CD4-positive, alpha-beta T cell treated with Interleukin-21 for 1 hour (primary cell): ENCODE measurements around the gene KRTCAP2.
"Not testable (repeated sequence)": the region's sequence is repeated elsewhere in the genome, so short reads cannot be mapped to it uniquely, and the experiment has no call there.

Experiments
- DNase-seq: peaks from one replicate; pipeline ENCODE4 v3.0.0-alpha.2; 2020

KRTCAP2 gene

DNA sequence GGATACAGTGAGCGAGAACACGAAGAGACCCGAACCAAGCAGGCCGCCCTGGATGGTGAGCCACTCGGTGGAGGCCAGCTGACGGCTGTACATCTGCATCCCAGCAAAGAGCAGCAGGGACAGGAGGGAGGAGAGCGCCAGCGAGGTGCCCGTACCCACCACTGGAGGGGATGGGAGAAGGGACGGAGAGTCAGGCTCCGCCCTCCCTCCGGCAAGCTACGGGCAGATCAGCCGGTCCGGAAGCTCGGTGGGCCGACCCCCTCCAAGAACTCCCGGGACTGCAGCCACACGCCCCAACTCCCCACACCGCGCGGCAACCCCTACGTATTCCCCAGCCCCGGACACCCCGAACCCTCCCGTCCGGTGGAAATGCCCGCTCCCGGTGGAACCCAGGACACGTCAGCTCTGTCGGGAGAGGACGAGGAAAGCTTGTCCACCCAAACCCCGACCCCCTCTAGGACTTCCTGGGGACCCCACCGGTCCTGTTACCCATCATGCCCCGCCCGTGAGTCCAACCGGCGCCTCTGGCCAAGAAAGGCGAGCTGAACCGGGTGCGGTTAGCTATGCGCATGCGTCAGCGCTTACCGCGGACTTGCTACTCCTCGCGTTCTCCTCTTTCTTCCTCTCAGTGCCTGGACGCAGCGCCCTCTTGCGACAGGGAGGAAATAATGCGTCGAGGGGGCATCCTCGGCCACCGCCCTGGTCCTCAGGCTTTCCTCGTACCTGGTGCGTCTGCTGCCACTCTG is at the start of gene KRTCAP2:
TSS of gene KRTCAP2 (minus strand) at position 573 of the 746 bp plus-strand sequence. CDS start at position 493, 80 bp downstream.
- DNase-seq = peak; percentile 96

DNA sequence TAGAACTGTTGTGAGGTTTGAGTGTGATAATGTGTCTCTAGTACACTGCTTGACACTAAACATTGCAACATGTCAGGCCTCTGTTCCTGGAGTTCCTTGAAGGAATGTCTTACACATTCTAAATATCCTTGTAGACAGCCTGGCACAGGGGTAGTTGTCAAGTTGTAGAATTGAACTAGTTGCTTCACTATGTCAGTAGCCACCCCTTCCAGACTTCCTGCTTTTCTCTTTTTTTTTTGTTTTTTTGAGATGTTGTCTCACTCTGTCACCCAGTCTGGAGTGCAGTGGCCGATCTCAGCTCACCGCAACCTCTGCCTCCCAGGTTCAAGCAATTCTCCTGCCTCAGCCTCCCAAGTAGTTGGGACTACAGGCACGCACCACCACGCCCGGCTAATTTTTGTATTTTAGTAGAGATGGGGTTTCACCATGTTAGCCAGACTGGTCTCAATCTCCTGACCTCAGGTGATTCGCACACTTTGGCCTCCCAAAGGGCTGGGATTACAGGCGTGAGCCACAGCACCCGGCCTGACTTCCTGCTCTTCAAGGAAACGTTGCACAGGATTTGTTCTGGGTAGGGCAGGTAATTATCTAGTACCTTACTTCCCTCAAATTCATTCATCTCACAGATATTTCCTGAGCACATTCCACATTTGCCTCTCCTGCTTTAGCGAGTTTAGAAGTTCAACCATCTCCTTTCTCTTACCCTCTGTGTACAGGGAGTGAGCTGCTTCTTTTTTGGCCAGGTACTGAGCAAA is 47.3 kb upstream of the KRTCAP2 start:
- DNase-seq = not testable (repeated sequence)

DNA sequence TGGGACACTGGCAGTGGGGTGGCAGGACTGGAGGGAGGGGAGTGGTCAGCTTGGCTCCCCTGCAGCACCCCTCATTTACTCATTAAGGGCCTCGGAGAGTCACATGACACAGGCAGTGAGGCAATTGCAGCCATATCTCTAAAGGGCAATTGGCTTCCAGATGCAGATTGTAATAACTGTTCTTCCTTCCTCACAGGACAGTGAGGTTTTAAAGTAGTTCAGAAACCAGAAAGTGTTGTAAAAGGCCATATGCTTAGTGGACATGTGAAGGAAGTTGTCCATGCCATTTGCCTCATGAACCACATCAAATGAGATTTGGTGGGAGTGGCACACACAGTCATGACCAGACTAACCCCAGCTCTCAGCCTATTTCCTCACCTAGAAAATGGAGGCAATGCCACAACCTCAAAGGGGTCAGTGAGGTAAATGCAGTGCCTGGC is 46.5 kb upstream of the KRTCAP2 start:
- DNase-seq = peak; percentile 53

DNA sequence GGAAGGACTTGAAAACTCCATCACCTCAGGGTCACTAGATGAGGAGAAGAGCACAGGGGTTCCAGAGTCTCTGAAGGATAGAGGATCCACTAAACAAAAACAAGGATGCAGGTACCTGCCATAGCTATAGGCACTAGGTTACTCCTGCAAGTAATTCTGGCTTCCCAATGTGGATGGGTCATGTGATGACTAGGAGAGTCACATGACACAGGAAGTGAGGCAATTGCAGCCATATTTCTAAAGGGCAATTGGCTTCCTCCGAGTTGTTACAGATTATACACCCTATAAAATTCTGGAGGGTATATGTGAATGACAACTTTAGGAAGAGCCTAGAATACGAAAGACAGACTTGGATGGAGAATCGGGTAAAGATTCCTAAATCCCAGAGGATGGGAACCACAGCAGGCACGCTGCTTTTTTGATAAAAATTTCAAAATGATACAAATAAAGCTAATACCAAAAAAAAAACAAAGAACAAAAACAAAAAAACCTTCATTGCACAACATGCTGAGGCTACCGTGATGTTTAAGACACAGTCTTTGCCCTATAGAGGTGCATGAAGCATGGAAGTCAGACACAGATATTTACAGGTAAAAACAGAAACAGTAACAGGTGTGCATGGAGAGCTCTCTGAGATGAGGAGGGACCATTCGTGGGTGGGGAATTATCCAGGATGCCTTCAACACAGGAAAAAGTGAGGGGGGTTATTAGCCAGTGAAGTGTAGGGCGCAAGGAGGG is 45.9 kb upstream of the KRTCAP2 start:
- no peak for DNase-seq

DNA sequence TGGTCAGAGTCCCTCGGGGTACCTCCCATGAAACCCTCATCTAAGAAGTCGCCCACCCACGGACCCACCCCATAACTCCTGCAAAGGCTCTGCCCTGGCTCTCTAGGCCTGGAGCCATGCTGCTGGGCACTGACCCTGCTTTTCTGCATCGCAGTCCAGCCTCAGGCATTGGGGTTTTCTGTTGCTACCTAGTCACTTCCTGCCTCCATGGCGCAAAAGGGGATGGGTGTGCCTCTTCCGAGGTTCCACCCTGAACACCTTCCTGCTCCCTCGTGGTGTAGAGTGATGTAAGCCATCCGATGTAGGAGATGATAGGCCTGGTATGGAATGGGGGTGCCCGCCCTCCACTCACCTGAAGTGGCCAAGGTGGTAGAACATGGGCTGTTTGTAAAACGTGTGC is 41.6 kb upstream of the KRTCAP2 start:
- DNase-seq = peak; percentile 46

DNA sequence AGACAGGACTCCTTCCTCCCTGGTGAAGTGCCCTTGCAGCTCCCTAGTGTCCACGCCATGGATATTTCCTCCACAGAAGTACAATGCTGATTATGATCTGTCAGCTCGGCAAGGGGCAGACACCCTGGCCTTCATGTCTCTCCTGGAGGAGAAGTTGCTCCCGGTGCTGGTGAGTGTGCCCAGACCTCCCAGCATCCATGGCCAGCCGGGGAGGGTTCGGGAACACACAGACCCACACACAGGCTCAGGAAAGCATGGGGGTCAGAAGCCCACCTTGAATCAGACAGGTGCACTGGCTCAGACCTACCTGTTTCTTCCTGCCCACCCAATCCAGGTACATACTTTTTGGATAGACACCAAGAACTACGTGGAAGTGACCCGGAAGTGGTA is 38.9 kb upstream of the KRTCAP2 start:
- not testable (repeated sequence) for DNase-seq

DNA sequence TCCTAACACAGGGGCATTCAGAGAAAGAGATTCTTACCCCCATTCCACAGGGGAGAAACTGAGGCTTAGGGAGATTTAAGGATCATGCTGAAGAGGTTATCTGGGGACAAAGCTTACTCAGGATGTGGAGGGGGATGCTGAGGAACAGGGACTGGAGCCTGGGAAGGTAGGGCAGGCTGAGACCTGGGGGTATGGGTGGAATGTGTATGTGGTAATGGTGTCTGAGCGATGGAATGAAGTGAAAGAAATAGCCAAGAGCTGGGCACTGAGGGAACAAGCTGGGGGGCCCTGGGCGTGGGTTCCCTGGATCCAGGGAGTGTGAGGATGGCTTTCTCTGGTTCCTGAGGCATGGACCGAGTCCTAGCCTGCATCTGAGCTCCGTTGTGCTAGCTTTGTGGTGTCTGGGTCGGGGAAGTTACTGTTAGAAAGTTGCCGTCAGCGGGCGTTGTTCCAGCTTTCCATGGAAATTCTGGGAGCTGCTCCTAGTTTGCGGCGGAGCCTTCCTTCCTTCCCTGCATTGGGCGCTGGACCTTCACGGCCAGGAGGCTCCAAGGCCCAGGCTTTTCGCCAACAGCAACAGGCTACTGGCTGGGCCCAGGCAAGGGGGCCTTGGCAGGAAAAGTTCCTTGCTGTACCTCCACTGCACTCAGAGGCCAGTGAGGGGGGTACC is 38.4 kb upstream of the KRTCAP2 start:
- not testable (repeated sequence) for DNase-seq

DNA sequence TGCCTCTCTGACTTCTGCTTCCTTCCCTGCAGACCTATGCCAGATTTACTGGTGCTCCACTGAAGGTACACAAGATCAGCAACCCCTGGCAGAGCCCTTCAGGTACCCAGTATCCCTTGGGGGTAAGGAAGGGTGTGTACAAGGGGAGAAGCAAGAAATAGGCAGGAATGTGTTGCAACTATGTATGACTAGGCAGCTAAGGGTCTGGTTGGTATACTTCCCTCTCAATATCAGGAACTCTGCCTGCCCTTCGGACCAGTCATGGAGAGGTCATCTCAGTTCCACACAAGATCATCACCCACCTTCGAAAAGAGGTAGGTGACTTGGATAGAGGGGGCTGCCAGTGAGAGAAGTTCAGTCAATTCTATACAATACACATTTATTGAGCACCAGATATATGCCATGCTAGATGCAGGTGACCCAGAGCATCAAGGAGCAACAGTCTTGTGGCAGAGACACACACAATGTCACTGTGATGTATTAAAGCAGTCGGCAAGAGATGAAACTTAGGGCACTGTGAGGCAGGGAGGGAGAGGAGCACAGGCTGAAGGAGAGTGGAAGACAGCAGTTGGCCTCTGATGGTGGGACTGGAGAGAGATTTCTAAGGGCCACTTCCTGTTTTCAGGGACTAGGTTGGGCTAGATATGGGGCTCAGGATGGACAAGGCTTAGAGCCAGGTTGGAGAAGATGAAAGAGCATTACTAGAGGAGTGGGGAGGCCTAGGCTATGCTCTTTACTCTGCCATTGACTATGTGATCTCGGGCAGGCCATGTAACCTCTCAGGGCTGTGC is 37.4 kb upstream of the KRTCAP2 start:
- no peak for DNase-seq

DNA sequence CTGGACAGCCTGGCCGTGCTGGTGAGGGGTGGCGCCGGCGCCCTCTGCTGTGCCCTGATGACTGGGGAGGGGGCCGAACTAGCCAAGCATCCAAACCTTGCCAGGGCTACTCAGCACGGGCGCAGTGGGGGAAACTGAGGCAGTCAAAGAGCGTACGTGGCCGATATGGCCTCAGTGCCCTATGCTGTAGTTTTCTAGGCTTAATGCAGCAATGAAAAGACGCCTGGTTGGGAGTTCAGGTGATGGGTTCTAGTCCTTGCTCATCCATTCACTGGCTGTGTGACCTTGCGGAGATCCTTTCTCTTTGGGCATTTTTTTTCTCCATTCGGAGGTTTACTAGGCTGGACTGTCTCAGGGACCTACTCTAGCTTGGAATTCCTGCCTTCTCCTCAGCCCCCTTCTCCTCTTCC is 36.2 kb upstream of the KRTCAP2 start:
- DNase-seq = no peak

DNA sequence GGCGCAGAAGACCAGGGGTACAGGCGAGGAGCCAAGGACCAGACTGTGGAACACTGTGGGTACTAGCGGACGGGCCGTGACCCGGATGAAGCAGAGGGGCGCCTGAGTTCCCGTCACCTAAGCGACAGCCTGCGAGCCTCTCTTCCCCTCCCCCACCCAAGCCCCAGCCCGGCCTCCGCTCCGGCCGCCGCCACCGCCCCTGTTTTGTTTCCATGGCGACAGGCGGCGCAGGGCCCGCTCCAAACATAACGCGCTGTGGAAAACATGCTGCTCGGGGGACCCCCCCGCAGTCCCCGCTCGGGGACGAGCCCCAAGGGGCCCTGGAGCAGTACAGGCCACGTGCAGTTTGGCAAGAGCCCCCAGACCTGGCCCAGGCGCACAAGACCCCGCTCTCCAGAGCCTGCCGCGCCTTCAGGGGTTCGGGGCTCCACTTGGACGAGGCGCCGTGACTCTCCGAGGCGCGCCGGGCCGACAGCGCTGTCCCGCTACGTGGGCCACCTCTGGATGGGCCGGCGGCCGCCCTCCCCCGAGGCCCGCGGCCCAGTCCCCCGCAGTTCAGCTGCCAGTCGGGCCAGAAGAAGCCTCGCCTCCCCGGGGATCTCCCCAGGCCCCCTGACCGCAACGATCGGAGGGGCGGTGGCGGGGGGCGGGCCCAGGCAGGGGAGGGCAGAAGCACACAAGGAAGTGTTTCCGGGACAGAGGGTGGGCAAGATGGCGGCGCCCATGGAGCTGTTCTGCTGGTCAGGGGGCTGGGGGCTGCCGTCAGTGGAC is 35.6 kb upstream of the KRTCAP2 start, which contains the start of gene MTX1:
TSS of gene MTX1 (plus strand) at position 155 of the 771 bp plus-strand sequence. CDS start at position 265, 110 bp downstream.
- DNase-seq = peak; percentile 95

DNA sequence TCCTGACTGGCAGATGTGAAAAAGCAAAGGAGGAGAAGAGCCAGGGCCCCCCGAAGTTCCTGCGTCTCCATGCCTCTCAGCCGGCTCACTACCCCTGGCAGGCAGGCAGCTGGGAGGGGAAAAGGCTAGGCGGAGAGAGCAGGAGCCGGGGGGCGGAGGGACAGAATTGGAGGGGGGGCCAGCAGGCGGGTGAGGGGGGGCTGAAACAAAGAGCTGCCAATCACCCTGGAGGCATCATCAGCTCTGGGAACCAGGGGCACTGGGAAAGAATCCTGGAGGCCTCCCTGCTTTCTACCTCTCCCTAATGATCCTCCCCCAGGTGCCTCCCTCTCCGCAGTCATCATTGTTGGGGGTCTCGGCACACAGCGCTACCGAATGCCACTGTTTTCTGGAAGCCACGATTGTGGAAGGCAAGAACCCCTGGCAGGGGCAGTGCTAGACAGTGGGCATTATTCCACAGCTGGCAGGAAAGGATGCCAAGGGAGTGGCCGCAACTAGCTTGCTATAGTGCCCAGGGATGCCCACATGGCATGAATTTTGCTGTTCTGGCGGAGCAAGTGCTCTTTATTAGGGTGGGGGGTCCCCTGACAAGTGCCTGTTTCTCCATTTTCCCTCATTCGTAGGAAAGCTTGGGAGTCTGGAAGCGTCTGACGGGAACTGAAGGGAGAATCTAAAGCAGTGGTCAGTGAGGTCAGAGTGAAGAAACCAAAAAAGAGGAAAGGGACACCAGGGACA is 34.9 kb upstream of the KRTCAP2 start, which contains the start of gene THBS3:
TSS of gene THBS3 (minus strand) at position 92 of the 735 bp plus-strand sequence. CDS start at position 71, 21 bp downstream.
- DNase-seq = no peak

DNA sequence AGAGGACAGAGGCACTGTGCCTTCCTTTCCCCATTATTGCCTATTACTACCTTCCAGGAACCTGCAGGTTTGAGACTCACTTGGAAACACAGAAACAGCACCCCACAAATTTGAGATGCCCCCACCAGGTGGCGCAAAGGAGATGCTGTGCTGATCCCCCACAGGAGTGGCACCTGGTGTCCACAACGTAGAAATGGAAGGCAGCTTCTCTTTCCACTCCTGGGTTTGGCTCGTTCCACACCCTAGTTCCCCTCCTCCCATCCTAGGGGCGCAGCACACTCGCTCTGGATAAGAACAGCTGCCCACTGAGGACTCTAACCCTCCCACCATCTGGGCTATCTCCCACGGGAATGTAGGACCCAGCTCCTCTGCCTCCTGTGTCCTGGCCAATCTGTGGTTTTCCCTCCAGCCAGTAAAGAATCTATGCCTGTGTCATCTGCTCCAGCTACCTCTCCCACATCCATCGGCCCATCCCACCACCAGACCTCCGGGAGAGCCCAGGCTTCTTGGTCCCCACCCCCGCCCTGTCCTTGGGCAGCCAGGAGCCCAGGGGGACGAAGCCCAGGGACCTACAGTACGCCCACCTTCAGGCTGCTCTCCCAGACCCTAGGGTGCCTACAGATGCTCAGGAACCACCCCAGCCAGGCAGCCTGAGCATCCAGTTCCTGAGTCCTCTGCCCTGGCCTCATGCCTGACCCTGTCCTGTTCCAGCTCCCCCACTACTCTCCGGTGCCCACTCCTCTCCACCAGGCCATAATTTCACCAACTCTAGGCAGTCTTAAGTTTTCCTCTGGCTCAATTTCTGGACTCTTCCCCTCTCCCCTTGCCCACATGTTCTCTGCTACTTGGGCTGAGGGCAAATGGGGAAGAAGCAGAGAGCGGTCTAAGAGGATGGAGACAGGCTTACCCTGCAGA is 34.0 kb upstream of the KRTCAP2 start:
- DNase-seq = peak; percentile 93

DNA sequence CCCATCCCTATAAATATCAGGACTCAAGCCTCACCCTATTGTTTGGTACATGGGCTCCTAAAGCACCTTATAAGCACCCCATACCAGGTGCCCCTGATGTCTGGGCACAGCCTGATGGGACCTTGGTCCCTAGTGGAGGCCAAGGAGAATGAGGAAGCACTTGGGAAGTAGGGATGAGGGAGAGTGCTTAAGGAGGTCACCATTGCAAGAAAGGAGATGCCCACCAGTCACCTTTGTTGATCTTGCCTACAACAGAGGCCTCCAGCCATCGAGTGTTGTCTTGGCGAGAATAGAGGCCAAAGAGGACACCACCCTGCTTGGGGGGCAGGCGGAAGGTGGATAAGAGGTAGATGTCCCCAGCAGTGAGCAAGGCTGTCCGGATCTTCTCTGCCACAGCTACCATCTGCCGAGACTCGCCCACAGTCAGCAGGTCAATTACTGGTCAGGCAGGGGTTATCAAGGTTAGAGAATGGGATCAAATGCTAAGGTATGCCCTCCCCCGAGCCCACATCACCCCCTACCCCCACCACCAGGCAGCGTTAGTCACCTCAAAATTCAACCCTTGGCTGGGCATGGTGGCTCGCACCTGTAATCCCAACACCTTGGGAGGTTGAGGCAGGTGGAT is 33.0 kb upstream of the KRTCAP2 start:
- no peak for DNase-seq

DNA sequence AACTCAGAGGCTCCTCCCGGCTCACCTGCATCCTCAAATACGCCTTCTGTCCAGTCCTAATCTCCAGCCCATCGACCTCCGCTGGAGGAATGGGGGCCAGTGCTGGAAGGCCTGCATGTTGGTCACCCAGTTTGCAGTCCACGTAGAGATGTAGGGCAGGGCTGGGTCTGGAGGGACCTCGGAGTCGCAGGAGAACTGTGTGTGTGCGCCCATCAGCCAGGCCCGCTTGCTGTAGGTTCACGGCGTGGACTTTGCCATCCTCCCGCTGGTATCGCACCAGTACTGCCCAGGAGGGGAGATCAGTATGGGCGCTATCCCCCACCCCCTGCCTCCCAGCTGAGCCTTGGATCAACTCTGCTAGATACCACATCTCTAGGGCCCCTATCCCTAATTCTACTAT is 31.9 kb upstream of the KRTCAP2 start:
- DNase-seq = no peak

DNA sequence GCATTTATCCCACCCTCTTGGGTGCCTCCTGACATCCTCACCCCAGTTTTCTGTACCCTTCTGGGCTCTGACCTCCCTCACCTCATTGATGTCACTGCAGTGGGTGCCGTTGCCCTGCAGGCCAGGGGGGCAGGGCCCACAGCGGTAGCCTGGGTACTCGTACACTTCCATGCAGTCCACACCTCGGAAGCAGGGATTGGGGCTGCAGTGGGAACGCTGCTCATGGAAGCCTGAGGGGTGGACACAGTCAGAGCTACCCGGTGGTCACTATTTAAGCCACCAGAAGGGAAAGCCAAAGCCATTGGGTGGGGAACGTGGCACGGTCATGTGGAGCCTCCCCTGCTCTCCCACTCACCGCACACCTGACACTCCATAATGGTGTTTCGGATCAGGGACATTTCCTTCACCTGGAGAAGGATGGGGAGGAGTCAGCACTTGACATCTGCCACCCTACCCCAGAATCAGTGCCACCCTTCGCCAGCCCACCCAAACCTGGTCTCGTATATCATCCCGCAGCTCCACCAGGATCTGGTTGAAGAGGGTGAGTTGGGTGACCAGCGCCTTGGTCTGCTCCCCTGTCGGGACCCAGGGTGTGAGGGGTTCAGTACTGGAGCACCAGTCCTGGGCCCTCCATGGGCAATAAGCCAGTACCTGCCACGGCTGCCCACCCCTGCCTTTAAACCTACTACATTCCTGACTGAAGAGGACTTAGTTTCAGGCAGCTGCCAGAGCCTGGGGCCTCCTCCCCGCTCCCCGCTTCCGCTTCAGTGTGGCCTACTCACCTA is 29.8 kb upstream of the KRTCAP2 start:
- no peak for DNase-seq

DNA sequence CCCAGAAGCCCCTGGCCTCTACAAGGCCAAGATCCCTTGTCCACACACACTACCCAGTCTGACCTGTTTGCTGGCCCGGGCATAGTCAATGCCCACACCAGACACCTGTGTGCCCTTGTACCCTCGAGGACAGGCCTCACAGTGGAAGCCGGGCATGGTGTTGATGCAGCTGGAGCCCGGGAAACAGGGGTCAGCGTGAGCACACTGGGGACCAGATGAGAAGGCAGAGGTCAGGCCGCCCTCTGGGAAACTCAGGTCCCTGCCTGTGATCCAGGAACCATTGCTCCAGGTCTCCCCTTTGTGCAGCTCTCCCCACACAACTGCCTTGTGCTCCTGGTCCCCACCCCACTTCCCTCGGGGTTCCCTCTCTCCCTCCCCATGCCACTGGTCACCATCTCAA is 29.1 kb upstream of the KRTCAP2 start:
- DNase-seq = no peak

DNA sequence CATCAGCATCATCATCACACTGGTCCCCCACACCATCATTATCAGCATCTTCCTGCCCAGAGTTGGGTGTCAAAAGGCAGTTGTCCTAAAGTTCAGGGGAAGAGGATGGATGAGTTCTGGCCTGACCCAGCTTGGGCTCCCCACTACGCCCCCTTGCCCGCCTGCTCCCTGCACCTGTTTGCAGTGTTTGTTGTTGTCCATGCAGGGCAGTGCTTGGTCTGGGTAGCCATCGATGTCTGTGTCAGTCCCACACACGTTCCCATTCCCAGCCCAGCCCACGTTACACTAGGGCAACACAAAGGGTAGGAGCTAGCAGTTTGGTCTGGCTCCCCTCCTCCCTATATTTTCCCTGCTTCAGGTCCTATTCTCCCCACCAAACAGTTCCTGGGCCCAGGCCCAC is 27.8 kb upstream of the KRTCAP2 start:
- DNase-seq = no peak

DNA sequence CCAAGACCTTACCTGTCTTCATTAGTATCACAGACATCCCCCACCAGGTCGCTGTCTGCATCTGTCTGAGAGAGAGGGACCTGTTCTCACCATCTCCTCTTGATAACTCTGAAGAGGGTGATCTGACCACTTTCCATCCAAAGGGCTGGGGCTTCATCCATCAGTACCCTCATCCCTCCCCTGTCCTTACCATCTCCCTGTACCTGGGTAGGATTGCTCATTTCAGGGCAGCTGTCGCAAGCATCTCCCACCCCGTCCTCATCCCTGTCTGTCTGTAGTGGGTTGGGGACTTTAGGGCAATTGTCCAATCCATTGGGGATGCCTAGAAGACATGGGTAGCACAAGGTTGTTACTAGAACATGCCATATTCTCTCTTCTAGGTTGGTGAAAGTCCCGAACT is 26.7 kb upstream of the KRTCAP2 start:
- DNase-seq = no peak
